Astrocyte (in vitro differentiated cells and primary cell): ENCODE measurements around the gene TMEM60. TPM values are rescaled to one million over a fixed set of nuclear protein-coding genes. Genes with fewer than 3 reads are reported as not detected.

Experiments used
- DNase-seq: peaks from one replicate; pipeline ENCODE4 v3.0.0-alpha.2; 2010; ENCODE audit warnings: low read depth
- FAIRE-seq: peaks from 2 replicates; lab custom pipeline; 2011; peaks lifted over from hg19 to GRCh38; lab: Jason Lieb, UNC
- H2AFZ ChIP-seq: 2 replicates; pipeline ENCODE4 v1.6.0; 2012; ENCODE audit warnings: low read depth, low read length, inconsistent platforms
- H3K27ac ChIP-seq: 2 replicates; pipeline ENCODE4 v1.5.1; 2011; ENCODE audit warnings: low read depth, low read length, inconsistent platforms
- H3K27me3 ChIP-seq: 2 replicates; pipeline ENCODE4 v1.6.0; 2011; ENCODE audit warnings: low read length, inconsistent platforms; ENCODE audit not compliant: insufficient read depth
- H3K36me3 ChIP-seq: 2 replicates; pipeline ENCODE4 v1.5.1; 2011; ENCODE audit warnings: low read length, inconsistent platforms; ENCODE audit not compliant: insufficient read depth
- H3K4me1 ChIP-seq: 2 replicates; pipeline ENCODE4 v1.5.1; 2011; ENCODE audit warnings: low read length, inconsistent platforms; ENCODE audit not compliant: insufficient read depth
- H3K4me2 ChIP-seq: 2 replicates; pipeline ENCODE4 v1.6.0; 2012; ENCODE audit warnings: low read length, inconsistent platforms
- H3K4me3 ChIP-seq: 2 replicates; pipeline ENCODE4 v1.5.1; 2011; ENCODE audit warnings: low read depth, mild to moderate bottlenecking, low read length, inconsistent platforms; ENCODE audit not compliant: insufficient read depth
- H3K79me2 ChIP-seq: 2 replicates; pipeline ENCODE4 v1.6.0; 2012; ENCODE audit warnings: mild to moderate bottlenecking, low read length, inconsistent platforms; ENCODE audit not compliant: insufficient read depth
- H3K9ac ChIP-seq: 2 replicates; pipeline ENCODE4 v1.6.0; 2012; ENCODE audit warnings: mild to moderate bottlenecking, low read length, inconsistent platforms
- H3K9me3 ChIP-seq: 2 replicates; pipeline ENCODE4 v1.5.1; 2012; ENCODE audit warnings: low read depth, mild to moderate bottlenecking, low read length, inconsistent platforms; ENCODE audit not compliant: insufficient read depth
- H4K20me1 ChIP-seq: 2 replicates; pipeline ENCODE4 v1.6.0; 2012; ENCODE audit warnings: low read length, inconsistent platforms; ENCODE audit not compliant: insufficient read depth
- H3K27ac Mint-ChIP-seq: one replicate; pipeline ENCODE4 v1.8.0; 2021; ENCODE audit warnings: mild to moderate bottlenecking, mixed read lengths; ENCODE audit not compliant: unreplicated experiment
- H3K27me3 Mint-ChIP-seq: one replicate; pipeline ENCODE4 v1.8.0; 2021; ENCODE audit warnings: low read depth, mixed read lengths; ENCODE audit not compliant: unreplicated experiment
- H3K36me3 Mint-ChIP-seq: one replicate; pipeline ENCODE4 v1.8.0; 2021; ENCODE audit warnings: low read depth, mixed read lengths; ENCODE audit not compliant: unreplicated experiment
- H3K4me1 Mint-ChIP-seq: one replicate; pipeline ENCODE4 v1.8.0; 2021; ENCODE audit warnings: low read depth, mixed read lengths; ENCODE audit not compliant: unreplicated experiment
- H3K4me3 Mint-ChIP-seq: one replicate; pipeline ENCODE4 v1.8.0; 2021; ENCODE audit warnings: mild to moderate bottlenecking, moderate library complexity, mixed read lengths; ENCODE audit not compliant: unreplicated experiment
- H3K9me3 Mint-ChIP-seq: one replicate; pipeline ENCODE4 v1.8.0; 2021; ENCODE audit warnings: mild to moderate bottlenecking, mixed read lengths; ENCODE audit not compliant: unreplicated experiment
- EZH2 ChIP-seq: IDR thresholded peaks from 2 replicates; pipeline ENCODE4 v1.6.1; 2012; ENCODE audit warnings: mild to moderate bottlenecking, low read length, inconsistent platforms; ENCODE audit not compliant: insufficient read depth
- total RNA-seq: library from RNA; stranded (reverse); gene quantifications from 2 replicates; pipeline ENCODE4 v1.2.1, GENCODE V29; 2021
- TF ChIP-seq, protein P1 (sequence below): IDR thresholded peaks from 2 replicates; pipeline ENCODE4 v1.5.1; 2011; ENCODE audit warnings: low read depth, mild to moderate bottlenecking, inconsistent platforms, low read length, moderate library complexity; ENCODE audit not compliant: insufficient read depth

The TMEM60 gene
- total RNA-seq, 1 donor from 2014 or later = 12.2 TPM

DNA sequence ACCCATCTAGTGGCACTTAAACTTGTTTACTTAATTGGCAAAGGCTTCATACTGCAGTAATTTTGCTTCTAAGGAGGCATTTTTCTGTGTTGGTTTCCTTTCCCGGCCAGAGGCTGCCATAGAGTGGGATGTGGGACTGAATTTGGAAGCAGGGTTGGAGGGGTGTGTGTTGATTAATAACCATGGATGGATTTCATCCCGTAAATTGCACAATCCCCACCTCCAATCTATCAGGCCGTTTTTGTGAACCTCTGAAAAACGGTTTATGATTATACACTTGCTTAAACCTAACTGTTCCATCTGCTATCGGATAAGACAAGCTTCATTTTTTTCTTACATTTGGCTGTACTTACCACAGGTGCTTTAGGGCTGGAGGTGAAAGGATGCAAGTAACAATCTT, 1.3 kb downstream of the TMEM60 start:
- no peaks in the 10 kb centered on the region for H3K36me3 ChIP-seq
- no peak overlapping the region for H2AFZ ChIP-seq
- H3K4me1 ChIP-seq = peaks cover 20% of the 10 kb centered on the region
- no peaks in the 10 kb centered on the region for H3K9me3 ChIP-seq
- Mint-ChIP-seq H3K36me3 (peaks cover 5% of the 10 kb centered on the region), H3K4me1 (peaks cover 12% of the 10 kb centered on the region), H3K9me3 (no peaks in the 10 kb centered on the region), H3K4me3 (peak overlapping the region; percentile 98), H3K27ac (no peak overlapping the region), H3K27me3 (no peaks in the 10 kb centered on the region)
- TF ChIP-seq EZH2 = no peak
- H3K27ac ChIP-seq = no peak overlapping the region
- H4K20me1 ChIP-seq = peaks cover 7% of the 10 kb centered on the region
- DNase-seq (no peak), FAIRE-seq (no peak)
- peak overlapping the region; percentile 78 for H3K4me3 ChIP-seq
- H3K79me2 ChIP-seq = peaks cover 75% of the 10 kb centered on the region
- H3K4me2 ChIP-seq = peak overlapping the region; percentile 89
- no peaks in the 10 kb centered on the region for H3K27me3 ChIP-seq
- H3K9ac ChIP-seq = peak overlapping the region; percentile 89

DNA sequence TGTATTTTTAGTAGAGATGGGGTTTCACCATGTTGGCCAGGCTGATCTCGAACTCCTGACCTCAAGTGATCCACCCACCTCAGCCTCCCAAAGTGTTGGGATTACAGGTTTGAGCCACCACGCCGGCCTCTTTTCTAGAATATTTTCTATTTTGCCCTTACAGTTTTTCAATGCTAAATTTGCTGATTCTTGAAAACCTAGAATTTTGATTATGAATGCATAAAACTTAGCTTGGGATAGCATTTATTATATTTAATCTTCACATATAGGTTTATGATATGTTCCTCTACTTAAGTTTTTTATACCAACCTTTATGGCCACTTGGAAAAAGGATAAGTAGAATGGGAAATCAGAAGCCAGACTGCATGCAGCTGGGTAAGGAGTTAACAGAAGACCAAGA, 2.1 kb downstream of the TMEM60 start:
- H3K4me2 ChIP-seq = peak overlapping the region; percentile 89
- no peaks in the 10 kb centered on the region for H3K27me3 ChIP-seq
- H3K9ac ChIP-seq = no peak overlapping the region
- peaks cover 66% of the 10 kb centered on the region for H3K79me2 ChIP-seq
- TF ChIP-seq, protein P1, sequence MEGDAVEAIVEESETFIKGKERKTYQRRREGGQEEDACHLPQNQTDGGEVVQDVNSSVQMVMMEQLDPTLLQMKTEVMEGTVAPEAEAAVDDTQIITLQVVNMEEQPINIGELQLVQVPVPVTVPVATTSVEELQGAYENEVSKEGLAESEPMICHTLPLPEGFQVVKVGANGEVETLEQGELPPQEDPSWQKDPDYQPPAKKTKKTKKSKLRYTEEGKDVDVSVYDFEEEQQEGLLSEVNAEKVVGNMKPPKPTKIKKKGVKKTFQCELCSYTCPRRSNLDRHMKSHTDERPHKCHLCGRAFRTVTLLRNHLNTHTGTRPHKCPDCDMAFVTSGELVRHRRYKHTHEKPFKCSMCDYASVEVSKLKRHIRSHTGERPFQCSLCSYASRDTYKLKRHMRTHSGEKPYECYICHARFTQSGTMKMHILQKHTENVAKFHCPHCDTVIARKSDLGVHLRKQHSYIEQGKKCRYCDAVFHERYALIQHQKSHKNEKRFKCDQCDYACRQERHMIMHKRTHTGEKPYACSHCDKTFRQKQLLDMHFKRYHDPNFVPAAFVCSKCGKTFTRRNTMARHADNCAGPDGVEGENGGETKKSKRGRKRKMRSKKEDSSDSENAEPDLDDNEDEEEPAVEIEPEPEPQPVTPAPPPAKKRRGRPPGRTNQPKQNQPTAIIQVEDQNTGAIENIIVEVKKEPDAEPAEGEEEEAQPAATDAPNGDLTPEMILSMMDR = no peak
- no peak for TF ChIP-seq EZH2
- peaks cover 12% of the 10 kb centered on the region for H3K4me1 Mint-ChIP-seq
- H3K9me3 Mint-ChIP-seq = no peaks in the 10 kb centered on the region
- no peak for DNase-seq
- no peak overlapping the region for H2AFZ ChIP-seq
- peaks cover 20% of the 10 kb centered on the region for H3K4me1 ChIP-seq
- no peak overlapping the region for H3K4me3 ChIP-seq
- no peak overlapping the region for H3K27ac ChIP-seq
- H3K36me3 Mint-ChIP-seq = peaks cover 5% of the 10 kb centered on the region
- H4K20me1 ChIP-seq = peaks cover 7% of the 10 kb centered on the region
- no peak overlapping the region for H3K27ac Mint-ChIP-seq
- no peaks in the 10 kb centered on the region for H3K36me3 ChIP-seq
- H3K27me3 Mint-ChIP-seq = no peaks in the 10 kb centered on the region
- peak overlapping the region; percentile 67 for H3K4me3 Mint-ChIP-seq
- no peak for FAIRE-seq
- no peaks in the 10 kb centered on the region for H3K9me3 ChIP-seq

DNA sequence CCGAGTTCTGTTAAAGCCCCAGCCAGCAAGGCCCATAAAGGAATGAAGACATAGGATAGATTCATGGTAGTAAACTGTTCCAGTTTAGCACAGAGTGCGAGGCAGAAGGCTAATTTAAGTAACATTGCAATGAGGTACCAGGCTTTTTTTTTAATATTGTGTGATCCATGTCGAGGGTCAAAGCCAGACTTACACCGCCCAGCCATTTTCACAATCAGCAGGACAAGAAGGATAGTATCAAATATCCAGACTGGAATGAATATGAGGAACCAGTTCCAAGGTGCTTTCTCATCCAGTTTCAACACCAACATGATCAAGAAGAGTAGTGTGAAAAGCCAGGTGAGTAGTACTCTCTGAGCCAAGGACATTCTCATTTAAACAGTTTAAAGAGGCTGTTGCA, 4.2 kb downstream of the TMEM60 start:
- Histone ChIP-seq H3K4me2 (no peak overlapping the region), H4K20me1 (peaks cover 7% of the 10 kb centered on the region), H3K27ac (no peak overlapping the region), H3K27me3 (no peaks in the 10 kb centered on the region), H3K36me3 (no peaks in the 10 kb centered on the region), H3K9ac (no peak overlapping the region), H3K4me1 (peaks cover 11% of the 10 kb centered on the region), H3K79me2 (peaks cover 45% of the 10 kb centered on the region), H2AFZ (no peak overlapping the region), H3K9me3 (no peaks in the 10 kb centered on the region), H3K4me3 (no peak overlapping the region)
- H3K4me1 Mint-ChIP-seq = peaks cover 8% of the 10 kb centered on the region
- H3K27ac Mint-ChIP-seq = no peak overlapping the region
- H3K27me3 Mint-ChIP-seq = no peaks in the 10 kb centered on the region
- no peak overlapping the region for H3K4me3 Mint-ChIP-seq
- FAIRE-seq = no peak
- no peak for TF ChIP-seq EZH2
- TF ChIP-seq, protein P1 = no peak
- H3K36me3 Mint-ChIP-seq = peaks cover 5% of the 10 kb centered on the region
- DNase-seq = no peak
- H3K9me3 Mint-ChIP-seq = no peaks in the 10 kb centered on the region
